Dermis microvascular lymphatic vessel endothelial cell (primary cell): Measurements from ENCODE around the gene ACVR1B. TPM values are rescaled to one million over a fixed set of nuclear protein-coding genes. Genes with fewer than 3 reads are reported as not detected.
A peak's percentile ranks its signal among the peaks of the same experiment; 100 is the strongest.

Source experiments
- DNase-seq, 2 donors: peaks; one replicate each; pipeline versions ENCODE4 v3.0.0 to v3.0.0-alpha.2; 2010; ENCODE audit warnings: low read depth in 2 of 2
- total RNA-seq: library from RNA; depleted of rRNA; stranded (reverse); fragments of >200 nt; gene quantifications from 2 replicates; pipeline ENCODE4 v1.2.1, GENCODE V29; 2014

ACVR1B gene
- total RNA-seq, 1 donor from 2014 or later, result 8.3 TPM

- DNase-seq, result no peak
Observed at GRCh38 chr12:51917041-51917590, 34.4 kb upstream of the ACVR1B start.

- DNase-seq, result no peak
Observed at GRCh38 chr12:51917746-51918453, 33.6 kb upstream of the ACVR1B start.

GRCh38 chr12:51920046-51920445, 31.5 kb upstream of the ACVR1B start:
- DNase-seq, result no peak

GRCh38 chr12:51921017-51921725, 30.3 kb upstream of the ACVR1B start:
- no peak for DNase-seq

- DNase-seq, result no peak
Observed at GRCh38 chr12:51922146-51922545, 29.4 kb upstream of the ACVR1B start.

GRCh38 chr12:51922762-51923505, 28.6 kb upstream of the ACVR1B start:
- peak in 1 of 2 donors; percentile 44 for DNase-seq

- DNase-seq, result peak in 1 of 2 donors; percentile 60
Observed at GRCh38 chr12:51923506-51924365, 27.8 kb upstream of the ACVR1B start.

- DNase-seq, result peak in 1 of 2 donors; percentile 31
Observed at GRCh38 chr12:51924551-51925319, 26.8 kb upstream of the ACVR1B start.

GRCh38 chr12:51925346-51926063, 26.0 kb upstream of the ACVR1B start:
- DNase-seq, result no peak

GRCh38 chr12:51926064-51926632, 25.4 kb upstream of the ACVR1B start:
- peak; percentile 70 to 96 for DNase-seq

- peak; percentile 64 to 83 for DNase-seq
Observed at GRCh38 chr12:51926718-51927117, 24.8 kb upstream of the ACVR1B start.

GRCh38 chr12:51932218-51933076, 19.1 kb upstream of the ACVR1B start:
- DNase-seq, result no peak

- DNase-seq, result no peak
Observed at GRCh38 chr12:51934080-51934479, 17.4 kb upstream of the ACVR1B start.

GRCh38 chr12:51937926-51938325, 13.6 kb upstream of the ACVR1B start:
- DNase-seq, result no peak

- DNase-seq, result no peak
Observed at GRCh38 chr12:51938726-51939125, 12.8 kb upstream of the ACVR1B start.

- no peak for DNase-seq
Observed at GRCh38 chr12:51941011-51941581, 10.4 kb upstream of the ACVR1B start.

- DNase-seq, result no peak
Observed at GRCh38 chr12:51941604-51942003, 9.9 kb upstream of the ACVR1B start.

- no peak for DNase-seq
Observed at GRCh38 chr12:51942056-51942455, 9.4 kb upstream of the ACVR1B start.
